HUES64 (cell line): ENCODE measurements around the gene NRG3.

Source experiments
- H3K27ac ChIP-seq: 2 replicates; pipeline ENCODE4 v1.7.0; 2013; ENCODE audit warnings: low read depth, low read length, inconsistent platforms
- H3K27me3 ChIP-seq: 2 replicates; pipeline ENCODE4 v1.6.1; 2013; ENCODE audit warnings: mild to moderate bottlenecking, low read length; ENCODE audit not compliant: insufficient read depth
- H3K36me3 ChIP-seq: 2 replicates; pipeline ENCODE4 v1.6.1; 2013; ENCODE audit warnings: mild to moderate bottlenecking, low read length; ENCODE audit not compliant: insufficient read depth
- H3K4me1 ChIP-seq: 2 replicates; pipeline ENCODE4 v1.6.1; 2013; ENCODE audit warnings: mild to moderate bottlenecking, low read length, moderate library complexity; ENCODE audit not compliant: insufficient read depth
- H3K4me3 ChIP-seq: 2 replicates; pipeline ENCODE4 v1.5.1; 2013; ENCODE audit warnings: mild to moderate bottlenecking, low read length, moderate library complexity
- H3K9ac ChIP-seq: 2 replicates; pipeline ENCODE4 v1.6.1; 2013; ENCODE audit warnings: mild to moderate bottlenecking, low read depth, low read length
- H3K9me3 ChIP-seq: 2 replicates; pipeline ENCODE4 v1.6.1; 2013; ENCODE audit warnings: low read depth, low read length; ENCODE audit not compliant: insufficient read depth
- WGBS: fragments of 150-250, 120-280 bp; methylation state at CpG from one replicate; pipeline ENCODE4 v1.1.7; 2013; ENCODE audit warnings: missing lambda C conversion rate; 5-methylcytosine and 5-hydroxymethylcytosine counted together

Gene NRG3

GRCh38 chr10:82162549-82163195 is 287.7 kb downstream of the NRG3 start:
- no peak overlapping the region for H3K9ac ChIP-seq
- no peaks in the 10 kb centered on the region for H3K36me3 ChIP-seq
- no peaks in the 10 kb centered on the region for H3K27me3 ChIP-seq
- no peaks in the 10 kb centered on the region for H3K9me3 ChIP-seq
- H3K27ac ChIP-seq, result no peak overlapping the region
- no peaks in the 10 kb centered on the region for H3K4me1 ChIP-seq
- no peak overlapping the region for H3K4me3 ChIP-seq
- 91% methylated on average over 3 of the region's 4 CpGs for WGBS

GRCh38 chr10:82171899-82172298 is 296.9 kb downstream of the NRG3 start:
- no peak overlapping the region for H3K9ac ChIP-seq
- no peaks in the 10 kb centered on the region for H3K27me3 ChIP-seq
- no peaks in the 10 kb centered on the region for H3K36me3 ChIP-seq
- H3K4me1 ChIP-seq, result 0 out of 2 replicates have a peak, but pooled peaks cover 4% of the 10 kb centered on the region
- WGBS, result 99% methylated on average over 3 of the region's 3 CpGs
- no peak overlapping the region for H3K27ac ChIP-seq
- H3K9me3 ChIP-seq, result no peaks in the 10 kb centered on the region
- H3K4me3 ChIP-seq, result no peak overlapping the region

DNA sequence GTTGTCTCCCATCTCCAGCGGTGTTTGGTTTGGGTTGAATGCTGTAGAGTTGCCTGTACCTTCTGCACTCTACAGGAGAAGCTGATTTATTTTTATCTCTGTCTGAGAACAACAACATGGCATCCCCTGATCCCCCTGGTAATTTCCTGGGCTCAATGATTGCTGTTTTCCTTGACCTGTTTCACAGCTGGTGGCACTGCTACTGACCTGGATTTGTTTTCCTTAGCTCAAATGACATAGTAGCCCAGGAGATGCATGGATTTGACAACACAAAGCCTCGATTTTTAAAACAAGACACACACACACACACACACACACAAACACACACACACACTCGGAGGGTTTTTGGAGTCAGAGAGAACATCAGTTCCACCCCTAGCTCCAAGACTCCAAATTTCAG is 301.6 kb downstream of the NRG3 start:
- Histone ChIP-seq H3K9ac (no peak overlapping the region), H3K36me3 (no peaks in the 10 kb centered on the region), H3K4me3 (no peak overlapping the region), H3K27me3 (no peaks in the 10 kb centered on the region), H3K27ac (no peak overlapping the region), H3K4me1 (0 out of 2 replicates have a peak, but pooled peaks cover 4% of the 10 kb centered on the region), H3K9me3 (no peaks in the 10 kb centered on the region)
- 84% methylated on average over 3 of the region's 3 CpGs for WGBS

DNA sequence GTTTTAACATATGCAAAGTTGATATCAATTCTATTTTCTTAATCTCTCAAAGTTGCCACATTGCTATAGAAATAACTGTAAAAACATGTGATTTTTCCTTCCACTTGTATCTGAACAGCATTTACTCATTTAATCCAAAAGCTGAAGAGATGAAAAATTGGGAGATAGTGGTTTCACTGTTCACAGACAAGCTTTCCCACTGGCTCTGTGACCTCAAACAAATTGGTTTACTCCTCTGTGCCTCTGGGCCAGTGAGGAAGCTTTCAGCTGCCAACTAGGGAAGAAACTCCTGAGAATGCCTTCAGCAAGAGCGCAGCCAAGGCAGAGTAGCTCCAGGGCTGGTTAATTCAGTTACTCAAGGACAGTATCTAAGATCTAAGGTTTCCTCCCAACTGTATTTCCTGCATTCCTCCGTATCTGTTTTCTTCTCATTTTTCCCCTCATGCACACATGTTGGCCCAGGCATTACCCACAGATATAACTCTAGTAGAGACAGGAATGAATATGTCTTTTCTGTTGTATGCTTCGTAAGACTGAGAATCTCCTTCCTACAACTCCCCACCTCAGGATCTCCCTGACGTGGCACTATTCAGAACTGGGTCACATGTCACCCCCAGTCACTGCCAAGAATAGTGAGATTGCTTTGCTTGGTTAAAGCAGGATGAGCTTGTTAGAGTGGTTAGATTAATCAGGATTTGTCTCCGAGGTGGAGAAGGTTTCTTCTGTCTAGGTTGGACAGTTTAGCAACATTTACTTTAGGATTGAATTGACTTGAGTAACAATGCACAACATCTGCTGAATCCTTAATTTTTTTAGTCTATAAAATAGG is 315.7 kb downstream of the NRG3 start:
- H3K27ac ChIP-seq, result no peak overlapping the region
- no peak overlapping the region for H3K4me3 ChIP-seq
- no peaks in the 10 kb centered on the region for H3K27me3 ChIP-seq
- H3K4me1 ChIP-seq, result no peaks in the 10 kb centered on the region
- H3K9me3 ChIP-seq, result no peaks in the 10 kb centered on the region
- WGBS, result 90% methylated on average over 4 of the region's 5 CpGs
- no peaks in the 10 kb centered on the region for H3K36me3 ChIP-seq
- H3K9ac ChIP-seq, result no peak overlapping the region

DNA sequence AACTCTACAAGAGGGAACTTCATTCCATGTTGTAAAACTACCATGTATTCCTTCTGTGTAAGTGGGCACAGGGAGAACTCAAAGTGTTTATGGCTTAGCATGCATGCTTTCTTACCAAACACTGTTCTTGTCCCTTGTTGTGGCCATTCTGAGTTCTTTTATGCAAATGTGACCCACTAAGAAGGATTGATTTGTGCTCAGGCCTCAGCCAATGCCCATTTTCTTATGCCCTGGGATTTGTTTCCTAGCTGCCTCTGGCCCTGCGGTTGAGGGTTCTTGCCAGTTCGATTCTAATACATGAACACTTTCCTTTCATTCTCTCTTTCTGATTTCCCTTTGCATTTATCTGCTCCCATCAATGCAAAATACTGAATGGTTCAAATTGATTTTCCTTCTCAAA is 316.7 kb downstream of the NRG3 start:
- H3K4me3 ChIP-seq, result no peak overlapping the region
- 94% methylated on average over 2 of the region's 2 CpGs for WGBS
- no peak overlapping the region for H3K9ac ChIP-seq
- H3K27me3 ChIP-seq, result no peaks in the 10 kb centered on the region
- H3K27ac ChIP-seq, result no peak overlapping the region
- no peaks in the 10 kb centered on the region for H3K9me3 ChIP-seq
- no peaks in the 10 kb centered on the region for H3K4me1 ChIP-seq
- no peaks in the 10 kb centered on the region for H3K36me3 ChIP-seq

DNA sequence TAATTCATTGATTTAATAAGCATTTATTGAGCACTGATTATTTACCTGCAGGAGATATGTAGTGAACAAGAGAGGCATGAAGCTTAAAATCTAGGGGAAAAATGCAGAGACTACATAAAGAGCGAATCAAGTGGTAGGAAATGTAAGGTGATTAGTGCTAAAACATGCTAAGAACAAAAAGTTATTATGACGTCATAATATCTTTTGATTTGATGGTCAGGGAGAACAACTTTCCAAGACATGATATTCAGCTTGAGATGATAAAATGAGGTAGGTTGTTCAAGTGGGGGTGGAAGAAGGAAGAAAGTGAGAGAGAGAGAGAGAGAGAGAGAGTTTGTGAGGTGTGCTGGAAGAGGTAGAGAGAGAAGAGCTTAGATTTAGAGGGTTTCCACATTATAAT is 317.7 kb downstream of the NRG3 start:
- H3K27ac ChIP-seq, result no peak overlapping the region
- H3K27me3 ChIP-seq, result no peaks in the 10 kb centered on the region
- H3K9ac ChIP-seq, result no peak overlapping the region
- H3K9me3 ChIP-seq, result no peaks in the 10 kb centered on the region
- H3K4me3 ChIP-seq, result no peak overlapping the region
- 94% methylated on average over 2 of the region's 2 CpGs for WGBS
- no peaks in the 10 kb centered on the region for H3K36me3 ChIP-seq
- H3K4me1 ChIP-seq, result no peaks in the 10 kb centered on the region

GRCh38 chr10:82194419-82194818 is 319.4 kb downstream of the NRG3 start:
- Histone ChIP-seq H3K27ac (no peak overlapping the region), H3K4me1 (no peaks in the 10 kb centered on the region), H3K4me3 (no peak overlapping the region), H3K9ac (no peak overlapping the region), H3K27me3 (no peaks in the 10 kb centered on the region), H3K9me3 (no peaks in the 10 kb centered on the region), H3K36me3 (no peaks in the 10 kb centered on the region)
- WGBS, result 94% methylated on average over 6 of the region's 7 CpGs

DNA sequence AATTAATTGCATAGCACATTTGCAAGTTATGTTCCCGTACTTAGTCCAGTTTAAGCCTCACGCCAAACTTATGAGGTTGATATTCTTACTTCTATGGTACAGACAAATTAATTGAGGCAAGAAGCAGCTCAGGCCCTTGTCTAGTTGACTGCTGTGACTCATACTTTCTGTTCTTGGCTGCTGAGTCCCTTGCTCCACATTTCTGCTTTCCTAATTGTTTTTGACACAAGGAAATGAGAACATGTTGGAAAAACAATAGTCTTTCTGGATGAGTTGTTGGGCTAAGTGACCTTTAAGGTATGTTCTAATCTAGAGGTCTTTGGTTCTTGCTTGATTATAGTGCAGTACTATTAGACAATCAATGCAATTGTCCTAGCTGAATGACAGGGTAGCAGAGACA is 331.8 kb downstream of the NRG3 start:
- H3K36me3 ChIP-seq, result no peaks in the 10 kb centered on the region
- H3K27me3 ChIP-seq, result no peaks in the 10 kb centered on the region
- H3K4me3 ChIP-seq, result no peak overlapping the region
- 97% methylated on average over 2 of the region's 2 CpGs for WGBS
- no peaks in the 10 kb centered on the region for H3K9me3 ChIP-seq
- H3K9ac ChIP-seq, result no peak overlapping the region
- H3K4me1 ChIP-seq, result peaks cover 16% of the 10 kb centered on the region
- no peak overlapping the region for H3K27ac ChIP-seq

- WGBS, result 100% methylated on average over 1 of the region's 2 CpGs
- H3K27ac ChIP-seq, result no peak overlapping the region
- H3K4me1 ChIP-seq, result peaks cover 11% of the 10 kb centered on the region
- H3K36me3 ChIP-seq, result no peaks in the 10 kb centered on the region
- no peak overlapping the region for H3K4me3 ChIP-seq
- H3K27me3 ChIP-seq, result no peaks in the 10 kb centered on the region
- H3K9ac ChIP-seq, result no peak overlapping the region
- H3K9me3 ChIP-seq, result no peaks in the 10 kb centered on the region
These were observed 333.7 kb downstream of the NRG3 start for GRCh38 chr10:82208726-82209125.

- Histone ChIP-seq H3K9ac (no peak overlapping the region), H3K4me3 (no peak overlapping the region), H3K9me3 (no peaks in the 10 kb centered on the region), H3K27me3 (no peaks in the 10 kb centered on the region), H3K27ac (no peak overlapping the region), H3K36me3 (no peaks in the 10 kb centered on the region), H3K4me1 (peaks cover 11% of the 10 kb centered on the region)
- 98% methylated on average over 2 of the region's 2 CpGs for WGBS
These were observed 335.3 kb downstream of the NRG3 start for GRCh38 chr10:82210331-82210730.

DNA sequence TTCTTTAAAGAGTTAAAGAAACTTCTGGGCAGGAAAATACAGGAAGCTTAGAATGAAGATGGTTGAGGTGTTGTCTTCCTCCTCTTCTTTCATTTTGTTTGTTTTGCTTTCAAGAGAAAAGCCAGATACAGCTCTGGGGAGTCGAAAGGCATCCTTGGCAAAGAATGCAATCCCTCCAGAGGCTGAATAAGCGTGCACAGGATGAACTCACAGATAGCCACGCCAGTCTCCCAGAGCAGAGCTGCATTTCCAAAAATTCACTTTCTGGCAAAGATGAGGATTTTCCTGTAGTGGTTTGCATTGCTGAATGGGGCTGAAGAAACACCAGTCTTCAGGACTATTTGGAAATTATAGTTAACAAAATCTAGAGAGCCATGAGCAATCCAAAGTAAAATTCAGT is 336.4 kb downstream of the NRG3 start:
- peaks cover 11% of the 10 kb centered on the region for H3K4me1 ChIP-seq
- H3K27me3 ChIP-seq, result no peaks in the 10 kb centered on the region
- H3K36me3 ChIP-seq, result no peaks in the 10 kb centered on the region
- no peak overlapping the region for H3K27ac ChIP-seq
- H3K9me3 ChIP-seq, result no peaks in the 10 kb centered on the region
- no peak overlapping the region for H3K9ac ChIP-seq
- H3K4me3 ChIP-seq, result no peak overlapping the region
- WGBS, result 86% methylated on average over 3 of the region's 3 CpGs
